Cardiac septum (tissue), 1 donor: ENCODE results near the gene ATRAID. TPM values are rescaled to one million over a fixed set of nuclear protein-coding genes. Genes with fewer than 3 reads are reported as not detected.
A peak's percentile ranks its signal among the peaks of the same experiment; 100 is the strongest.

Experiments used
- DNase-seq: peaks from one replicate; pipeline ENCODE4 v3.0.0-alpha.2; 2020; ENCODE audit warnings: low spot score
- intact Hi-C: fragments of 100-400 bp; cut with DNase I; formaldehyde crosslinking; loops from one replicate; pipeline ENCODE4 v1.14.0; 2022
- total RNA-seq: library from RNA; stranded (reverse); fragmentation: NEBNext Ultra II Directional; extraction: Animal tissue kit (Norgen Biotek cat#: 25700); gene quantifications from one replicate; pipeline ENCODE4 v1.2.1, GENCODE V29; 2021
- donor health status: DM: no; HTN: no; CAD: no.

The ATRAID gene
- total RNA-seq, 1 donor from 2014 or later: 131 TPM

- intact Hi-C loops: no loop called here
Measured at GRCh38 chr2:27216416-27217137, 4.7 kb downstream of the ATRAID start.

DNA sequence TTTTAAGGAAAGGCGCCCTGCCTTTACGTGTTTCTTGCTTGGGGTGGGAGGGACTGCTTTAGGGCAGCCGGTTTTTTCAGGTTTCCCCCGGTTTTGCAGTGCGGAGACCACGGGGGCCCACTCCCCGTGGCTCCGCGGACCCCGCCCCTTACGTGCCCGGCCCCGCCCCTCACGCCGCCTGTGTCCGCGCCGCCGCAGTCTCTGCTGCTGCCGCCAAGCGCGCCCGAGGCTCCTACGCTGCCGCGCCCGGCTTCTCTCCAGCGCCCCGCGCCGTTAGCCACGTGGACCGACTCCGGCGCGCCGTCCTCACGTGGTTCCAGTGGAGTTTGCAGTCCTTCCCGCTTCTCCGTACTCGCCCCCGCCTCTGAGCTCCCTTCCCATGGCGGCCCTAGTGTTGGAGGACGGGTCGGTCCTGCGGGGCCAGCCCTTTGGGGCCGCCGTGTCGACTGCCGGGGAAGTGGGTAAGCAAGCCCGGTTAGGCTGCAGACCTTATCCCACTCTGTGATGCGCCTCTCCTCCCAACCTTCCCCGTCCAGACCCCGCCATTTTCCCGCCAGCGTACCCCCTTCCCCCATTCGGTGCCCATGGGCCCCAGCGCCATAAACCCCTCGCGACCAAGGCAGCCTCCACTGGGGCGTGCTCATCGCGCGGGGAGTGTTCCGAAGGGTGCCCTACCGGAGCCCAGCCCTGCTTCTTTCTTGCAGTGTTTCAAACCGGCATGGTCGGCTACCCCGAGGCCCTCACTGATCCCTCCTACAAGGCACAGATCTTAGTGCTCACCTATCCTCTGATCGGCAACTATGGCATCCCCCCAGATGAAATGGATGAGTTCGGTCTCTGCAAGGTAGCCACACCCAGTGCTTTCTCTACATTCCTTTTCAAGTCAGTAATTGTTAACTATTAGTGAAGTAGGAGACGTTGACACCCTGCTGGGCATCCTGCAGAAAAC is 5.6 kb downstream of the ATRAID start, which contains the start of gene CAD:
CAD (plus strand) TSS at position 197 of the 949 bp plus-strand sequence; CDS start at position 380, 183 bp downstream.
- intact Hi-C loops: no loop called here
- DNase-seq: peak; percentile 92

More at GRCh38 chr2:27216416-27217137, 4.7 kb downstream of the ATRAID start:
- DNase-seq: no peak

- intact Hi-C loops: no loop called here
Measured at GRCh38 chr2:27218614-27219013, 6.8 kb downstream of the ATRAID start.

GRCh38 chr2:27219091-27219490 is 7.2 kb downstream of the ATRAID start:
- intact Hi-C loops: no loop called here
- no peak for DNase-seq

More at GRCh38 chr2:27218614-27219013, 6.8 kb downstream of the ATRAID start:
- no peak for DNase-seq

- intact Hi-C loops: no loop called here
- DNase-seq: no peak
Measured at GRCh38 chr2:27220091-27220490, 8.2 kb downstream of the ATRAID start.

GRCh38 chr2:27221166-27221565 is 9.3 kb downstream of the ATRAID start:
- no peak for DNase-seq
- intact Hi-C loops: no loop called here

GRCh38 chr2:27222407-27222806 is 10.6 kb downstream of the ATRAID start:
- DNase-seq: no peak
- intact Hi-C loops: no loop called here

DNA sequence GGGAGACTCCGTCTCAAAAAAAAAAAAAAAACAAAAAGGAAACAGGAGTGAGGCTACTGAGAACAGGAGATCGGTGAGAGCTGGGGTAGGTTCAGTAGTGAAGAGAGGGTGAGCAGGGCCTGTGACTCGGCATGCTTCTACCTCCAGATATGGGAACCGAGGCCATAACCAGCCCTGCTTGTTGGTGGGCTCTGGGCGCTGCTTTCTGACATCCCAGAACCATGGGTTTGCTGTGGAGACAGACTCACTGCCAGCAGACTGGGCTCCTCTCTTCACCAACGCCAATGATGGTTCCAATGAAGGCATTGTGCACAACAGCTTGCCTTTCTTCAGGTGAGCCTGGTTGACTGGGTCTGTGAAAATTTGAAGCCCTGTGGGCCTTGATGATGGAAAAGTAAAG is 11.6 kb downstream of the ATRAID start:
- intact Hi-C loops: no loop called here
- no peak for DNase-seq

- intact Hi-C loops: no loop called here
- no peak for DNase-seq
Measured at GRCh38 chr2:27225526-27225925, 13.7 kb downstream of the ATRAID start.

DNA sequence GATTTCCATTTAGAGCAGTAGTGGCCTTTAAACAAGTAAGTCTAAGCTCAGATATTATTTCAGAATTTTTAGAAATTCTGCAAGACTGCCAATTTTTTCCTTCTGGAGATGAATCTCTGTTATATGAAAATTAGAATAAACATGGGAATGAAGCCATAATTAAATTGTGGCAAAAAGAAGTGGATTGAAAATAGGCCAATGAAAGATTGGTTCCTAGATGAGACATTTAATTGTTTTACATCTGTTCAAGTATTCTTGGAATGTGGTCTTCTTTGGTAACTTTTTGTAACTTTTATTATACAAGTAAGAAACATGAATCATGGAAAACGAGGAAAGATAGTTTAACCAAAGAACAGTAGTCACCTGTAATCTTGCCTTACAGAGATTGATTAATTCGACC is 15.7 kb downstream of the ATRAID start:
- no peak for DNase-seq

GRCh38 chr2:27231921-27232320 is 20.1 kb downstream of the ATRAID start:
- DNase-seq: peak; percentile 66
- intact Hi-C loops: no loop called here

More for the DNA sequence above, 15.7 kb downstream of the ATRAID start:
- intact Hi-C loops: no loop called here

GRCh38 chr2:27233341-27233740 is 21.5 kb downstream of the ATRAID start:
- peak; percentile 57 for DNase-seq
- intact Hi-C loops: no loop called here

DNA sequence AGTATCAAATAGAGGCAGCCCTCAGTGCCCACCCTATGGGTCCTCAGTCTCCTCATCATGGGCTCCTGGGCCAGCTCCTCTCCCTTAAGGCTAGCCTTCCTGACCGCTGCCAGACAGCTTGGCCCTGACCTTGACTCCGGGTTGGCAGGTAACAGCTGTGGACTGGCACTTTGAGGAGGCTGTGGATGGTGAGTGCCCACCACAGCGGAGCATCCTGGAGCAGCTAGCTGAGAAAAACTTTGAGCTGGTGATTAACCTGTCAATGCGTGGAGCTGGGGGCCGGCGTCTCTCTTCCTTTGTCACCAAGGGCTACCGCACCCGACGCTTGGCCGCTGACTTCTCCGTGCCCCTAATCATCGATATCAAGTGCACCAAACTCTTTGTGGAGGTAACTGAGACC is 24.3 kb downstream of the ATRAID start:
- intact Hi-C loops: no loop called here
- DNase-seq: no peak

- DNase-seq: no peak
- intact Hi-C loops: no loop called here
Measured at GRCh38 chr2:27236626-27237025, 24.8 kb downstream of the ATRAID start.

GRCh38 chr2:27237341-27237945 is 25.6 kb downstream of the ATRAID start:
- intact Hi-C loops: no loop called here
- DNase-seq: no peak

DNA sequence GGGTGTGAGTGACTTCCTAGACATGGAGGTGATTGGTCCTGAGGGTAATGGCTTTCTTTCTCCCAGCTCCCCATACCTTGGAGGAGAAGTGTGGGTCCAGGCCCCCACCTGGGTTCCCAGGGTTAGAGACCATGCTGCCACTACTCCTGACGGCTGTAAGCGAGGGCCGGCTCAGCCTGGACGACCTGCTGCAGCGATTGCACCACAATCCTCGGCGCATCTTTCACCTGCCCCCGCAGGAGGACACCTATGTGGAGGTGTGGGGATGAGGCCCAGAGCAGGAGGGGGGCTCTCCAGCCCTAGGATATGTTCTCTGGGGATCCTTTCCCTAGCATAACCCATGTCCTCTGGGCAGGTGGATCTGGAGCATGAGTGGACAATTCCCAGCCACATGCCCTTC is 27.1 kb downstream of the ATRAID start:
- DNase-seq: no peak

DNA sequence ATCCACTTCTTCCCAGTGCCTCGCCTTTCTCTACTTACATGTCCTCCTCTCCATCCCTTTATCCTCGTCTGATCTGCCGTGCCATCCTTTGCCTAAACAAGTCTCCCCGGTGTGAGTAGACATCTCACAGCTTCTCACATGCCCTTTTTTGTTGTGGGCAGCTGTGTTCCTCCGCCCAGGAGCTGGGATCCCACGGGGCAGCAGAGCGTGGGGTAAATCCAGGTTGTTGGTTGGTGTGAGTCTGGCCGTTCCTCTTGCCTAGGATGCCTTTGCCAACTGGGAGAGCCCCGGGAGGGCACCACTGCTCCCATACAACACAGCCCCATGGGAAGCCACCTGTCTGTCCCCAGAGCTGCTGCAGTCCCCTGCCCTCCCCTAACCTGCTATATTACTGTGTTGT is 28.6 kb downstream of the ATRAID start:
- intact Hi-C loops: no loop called here
- DNase-seq: no peak

More for the DNA sequence above, 27.1 kb downstream of the ATRAID start:
- intact Hi-C loops: no loop called here

GRCh38 chr2:27241761-27242613 is 30.1 kb downstream of the ATRAID start:
- intact Hi-C loops: no loop called here
- DNase-seq: no peak

GRCh38 chr2:27242614-27242951 is 30.7 kb downstream of the ATRAID start:
- DNase-seq: no peak
- intact Hi-C loops: no loop called here
